ENCODE measurements around the gene GNB3.

Gene GNB3

GRCh38 chr12:6840761-6841515 lies at the start of gene GNB3:
Gene GNB3 (plus strand): TSS chr12:6840925. CDS start chr12:6841288, 363 bp downstream.
- DNase-seq (ENCODE audit: low read depth), result no peak
- no peak for TF ChIP-seq CTCF (IDR thresholded peaks at IDR 0.05; ENCODE audit: control insufficient read depth, extremely low read depth, insufficient read depth)
- H3K4me3 ChIP-seq (ENCODE audit: low read depth, low read length), result no peak within 1 kb of the TSS

- no peak for TF ChIP-seq CTCF (IDR thresholded peaks at IDR 0.05; ENCODE audit: control insufficient read depth, extremely low read depth, insufficient read depth)
- no peak overlapping the region for H3K4me3 ChIP-seq (ENCODE audit: low read depth, low read length)
- no peak for DNase-seq (ENCODE audit: low read depth)
Measured at GRCh38 chr12:6791931-6792520, 48.7 kb upstream of the GNB3 start.

GRCh38 chr12:6792522-6793201 lies 48.1 kb upstream of the GNB3 start:
- no peak for DNase-seq (ENCODE audit: low read depth)
- TF ChIP-seq CTCF (IDR thresholded peaks at IDR 0.05; ENCODE audit: control insufficient read depth, extremely low read depth, insufficient read depth), result no peak
- no peak overlapping the region for H3K4me3 ChIP-seq (ENCODE audit: low read depth, low read length)

- H3K4me3 ChIP-seq (ENCODE audit: low read depth, low read length), result no peak overlapping the region
- no peak for TF ChIP-seq CTCF (IDR thresholded peaks at IDR 0.05; ENCODE audit: control insufficient read depth, extremely low read depth, insufficient read depth)
- DNase-seq (ENCODE audit: low read depth), result no peak
Measured at GRCh38 chr12:6795088-6795487, 45.6 kb upstream of the GNB3 start.

- DNase-seq (ENCODE audit: low read depth), result no peak
- TF ChIP-seq CTCF (IDR thresholded peaks at IDR 0.05; ENCODE audit: control insufficient read depth, extremely low read depth, insufficient read depth), result no peak
- no peak overlapping the region for H3K4me3 ChIP-seq (ENCODE audit: low read depth, low read length)
Measured at GRCh38 chr12:6796576-6796975, 44.1 kb upstream of the GNB3 start.

GRCh38 chr12:6799147-6799546 lies 41.6 kb upstream of the GNB3 start:
- DNase-seq (ENCODE audit: low read depth), result no peak
- no peak overlapping the region for H3K4me3 ChIP-seq (ENCODE audit: low read depth, low read length)
- TF ChIP-seq CTCF (IDR thresholded peaks at IDR 0.05; ENCODE audit: control insufficient read depth, extremely low read depth, insufficient read depth), result no peak
